SK-N-SH treated with all-trans-retinoic acid at 6 μM for 48 hours (cell line): ENCODE results near the gene TMEM91.

ENCODE experiments used
- ATAC-seq: fragments of 200-7000 bp; cut with Tn5 transposase; 3 replicates; pipeline ENCODE4 v1.9.1; 2020; ENCODE audit warnings: mild to moderate bottlenecking, moderate library complexity
- ARNTL ChIP-seq: fragments of 450-650 bp; formaldehyde crosslinking; IDR thresholded peaks from 2 replicates; pipeline ENCODE4 v1.5.0; 2020; ENCODE audit warnings: low read depth, mild to moderate bottlenecking, moderate library complexity, borderline replicate concordance
- BACH2 ChIP-seq: fragments of 250-450 bp; sonication (Bioruptor Pico); IDR thresholded peaks from 2 replicates; pipeline ENCODE4 v1.9.0; 2021; ENCODE audit warnings: mild to moderate bottlenecking, borderline replicate concordance
- CREB5 ChIP-seq: fragments of 250-450 bp; sonication (Bioruptor Pico); IDR thresholded peaks from 2 replicates; pipeline ENCODE4 v1.5.1; 2020; ENCODE audit warnings: low read depth, mild to moderate bottlenecking, moderate library complexity
- CSDC2 ChIP-seq: fragments of 250-450 bp; sonication (Bioruptor Pico); IDR thresholded peaks from 2 replicates; pipeline ENCODE4 v1.5.0; 2020; ENCODE audit warnings: mild to moderate bottlenecking, moderate library complexity
- CSRNP3 ChIP-seq: fragments of 250-450 bp; sonication (Bioruptor Pico); IDR thresholded peaks from 2 replicates; pipeline ENCODE4 v1.5.1; 2021; ENCODE audit warnings: mild to moderate bottlenecking, moderate library complexity
- ESRRG ChIP-seq: fragments of 250-450 bp; sonication (Bioruptor Pico); IDR thresholded peaks from 2 replicates; pipeline ENCODE4 v1.6.1; 2021; ENCODE audit warnings: mild to moderate bottlenecking
- GLIS3 ChIP-seq: fragments of 250-450 bp; sonication (Bioruptor Pico); IDR thresholded peaks from 2 replicates; pipeline ENCODE4 v1.5.0; 2020; ENCODE audit warnings: mild to moderate bottlenecking, moderate library complexity
- ISL1 ChIP-seq: fragments of 250-450 bp; sonication (Bioruptor Pico); IDR thresholded peaks from 2 replicates; pipeline ENCODE4 v2.1.2; 2022; ENCODE audit warnings: mild to moderate bottlenecking, moderate library complexity
- OSR1 ChIP-seq: fragments of 250-450 bp; sonication (Bioruptor Pico); IDR thresholded peaks from 2 replicates; pipeline ENCODE4 v1.8.0; 2022; ENCODE audit warnings: moderate library complexity, mild to moderate bottlenecking, inconsistent platforms
- PATZ1 ChIP-seq: fragments of 250-450 bp; sonication (Bioruptor Pico); IDR thresholded peaks from 2 replicates; pipeline ENCODE4 v1.8.0; 2020; ENCODE audit warnings: mild to moderate bottlenecking, moderate library complexity, borderline replicate concordance
- PPARA ChIP-seq: fragments of 250-450 bp; sonication (Bioruptor Pico); IDR thresholded peaks from 2 replicates; pipeline ENCODE4 v1.5.0; 2020; ENCODE audit warnings: mild to moderate bottlenecking, borderline replicate concordance
- RARB ChIP-seq: fragments of 250-450 bp; sonication (Bioruptor Pico); IDR thresholded peaks from 2 replicates; pipeline ENCODE4 v1.8.0; 2021; ENCODE audit warnings: mild to moderate bottlenecking, moderate library complexity
- SNAI2 ChIP-seq: fragments of 250-450 bp; sonication (Bioruptor Pico); IDR thresholded peaks from 2 replicates; pipeline ENCODE4 v1.5.0; 2020; ENCODE audit warnings: mild to moderate bottlenecking, moderate library complexity
- TOX ChIP-seq: fragments of 250-450 bp; sonication (Bioruptor Pico); IDR thresholded peaks from 2 replicates; pipeline ENCODE4 v1.8.0; 2021; ENCODE audit warnings: mild to moderate bottlenecking, moderate library complexity, borderline replicate concordance
- TSHZ2 ChIP-seq: fragments of 250-450 bp; sonication (Bioruptor Pico); IDR thresholded peaks from 2 replicates; pipeline ENCODE4 v1.5.0; 2020; ENCODE audit warnings: mild to moderate bottlenecking, moderate library complexity
- ZC3H10 ChIP-seq: fragments of 250-450 bp; sonication (Bioruptor Pico); IDR thresholded peaks from 2 replicates; pipeline ENCODE4 v1.5.1; 2021; ENCODE audit warnings: mild to moderate bottlenecking, moderate library complexity
- ZFP3 ChIP-seq: fragments of 250-450 bp; sonication (Bioruptor Pico); IDR thresholded peaks from 2 replicates; pipeline ENCODE4 v1.5.0; 2020; ENCODE audit warnings: mild to moderate bottlenecking, moderate library complexity
- ZFP30 ChIP-seq: fragments of 450-650 bp; formaldehyde crosslinking; IDR thresholded peaks from 2 replicates; pipeline ENCODE4 v1.5.0; 2022; ENCODE audit warnings: mild to moderate bottlenecking, moderate library complexity
- ZNF565 ChIP-seq: fragments of 450-650 bp; formaldehyde crosslinking; conservative IDR thresholded peaks from 2 replicates; pipeline ENCODE4 v1.5.0; 2020; ENCODE audit warnings: low read depth, mild to moderate bottlenecking, moderate library complexity
- ZNF8 ChIP-seq: fragments of 450-650 bp; formaldehyde crosslinking; IDR thresholded peaks from 2 replicates; pipeline ENCODE4 v1.5.0; 2020; ENCODE audit warnings: mild to moderate bottlenecking, moderate library complexity

TMEM91 gene

GRCh38 chr19:41353466-41354342, 22.6 kb upstream of the TMEM91 start, which contains the start of gene TGFB1:
Gene TGFB1 (minus strand): TSS chr19:41353922. CDS start chr19:41353044, 878 bp downstream.
- TF ChIP-seq PATZ1, result peak; percentile 40; the same call in 1 of the 2 replicates
- no peak for TF ChIP-seq PPARA
- no peak for TF ChIP-seq ZFP3 (CRISPR knock-in tag)
- no peak for TF ChIP-seq CREB5
- ATAC-seq, result peak; percentile 61

- TF ChIP-seq ZFP3 (CRISPR knock-in tag) (no peak), TSHZ2 (CRISPR knock-in tag) (no peak), ARNTL (CRISPR knock-in tag) (no peak), ESRRG (CRISPR knock-in tag) (no peak), PPARA (no peak), ZNF565 (CRISPR knock-in tag) (no peak), ZFP30 (CRISPR knock-in tag) (no peak), CSRNP3 (no peak), GLIS3 (CRISPR knock-in tag) (no peak), SNAI2 (no peak), ZNF8 (no peak)
- TF ChIP-seq, all 23 proteins: peak for 0
Measured at GRCh38 chr19:41354343-41354953, 21.9 kb upstream of the TMEM91 start.

GRCh38 chr19:41355035-41355434, 21.3 kb upstream of the TMEM91 start:
- ATAC-seq, result no peak
- TF ChIP-seq PPARA (no peak), ZFP3 (CRISPR knock-in tag) (no peak), ISL1 (CRISPR knock-in tag) (no peak)

More at GRCh38 chr19:41354343-41354953, 21.9 kb upstream of the TMEM91 start:
- no peak for ATAC-seq

GRCh38 chr19:41355802-41356201, 20.5 kb upstream of the TMEM91 start:
- ATAC-seq, result no peak

More at GRCh38 chr19:41355802-41356201, 20.5 kb upstream of the TMEM91 start:
- TF ChIP-seq CREB5 (no peak), CSDC2 (CRISPR knock-in tag) (no peak), CSRNP3 (no peak), ZC3H10 (no peak), TOX (CRISPR knock-in tag) (no peak), GLIS3 (CRISPR knock-in tag) (no peak), ARNTL (CRISPR knock-in tag) (no peak), OSR1 (CRISPR knock-in tag) (no peak), BACH2 (no peak), RARB (CRISPR knock-in tag) (no peak)
- TF ChIP-seq, all 23 proteins: peak for 0
